Vein endothelial cell (primary cell): ENCODE data around the gene C4orf54. TPM values are rescaled to one million over a fixed set of nuclear protein-coding genes. Genes with fewer than 3 reads are reported as not detected.

ENCODE experiments used
- total RNA-seq: library from RNA; depleted of rRNA; stranded (reverse); fragments of >200 nt; gene quantifications from 2 replicates; pipeline ENCODE4 v1.2.3, GENCODE V29; 2012

The C4orf54 gene
- total RNA-seq, result 0.10 TPM in 1 of 2 replicates, not detected in the other

GRCh38 chr4:99657798-99658197 is at the start of gene C4orf54:
Gene C4orf54 (minus strand): TSS chr4:99657828. CDS start chr4:99654648, 3,180 bp downstream.

Other genes with a start within 250 kb of the C4orf54 start
- gene ADH7, start 222.5 kb downstream of the C4orf54 start, total RNA-seq, result not detected in 2 replicates
- not detected in 2 replicates for gene C4orf17, start 146.8 kb downstream of the C4orf54 start, total RNA-seq
- gene TRMT10A, start 93.8 kb downstream of the C4orf54 start, total RNA-seq, result 5.2 and 7.5 TPM in 2 replicates
- gene MTTP, start 83.0 kb downstream of the C4orf54 start, total RNA-seq, result not detected in 2 replicates
- not detected in 2 replicates for gene DAPP1, start 159.0 kb upstream of the C4orf54 start, total RNA-seq
- 34.6 and 40.1 TPM in 2 replicates for gene LAMTOR3, start 236.6 kb upstream of the C4orf54 start, total RNA-seq